K562 (cell line): Measurements from ENCODE around the gene LRRFIP2. TPM values are rescaled to one million over a fixed set of nuclear protein-coding genes. Genes with fewer than 3 reads are reported as not detected.

Experiments used
- CC2D1A ChIP-seq: fragments of 450-650 bp; IDR thresholded peaks from 2 replicates; pipeline ENCODE4 v1.6.1; 2017; ENCODE audit warnings: mild to moderate bottlenecking
- CREM ChIP-seq: IDR thresholded peaks from 2 replicates; pipeline ENCODE4 v1.6.1; 2014; ENCODE audit warnings: antibody characterized with exemption, low read depth
- DPF2 ChIP-seq: fragments of 450-650 bp; IDR thresholded peaks from 2 replicates; pipeline ENCODE4 v1.6.1; 2016
- ESRRA ChIP-seq: fragments of 450-650 bp; IDR thresholded peaks from 2 replicates; pipeline ENCODE4 v1.6.1; 2014; ENCODE audit warnings: low read depth, mild to moderate bottlenecking, moderate library complexity, borderline replicate concordance
- JUN ChIP-seq, 2 experiments: sonication (generic) in 1 of 2; formaldehyde crosslinking in 1 of 2; IDR thresholded peaks; 2 replicates each; pipeline versions ENCODE4 v1.6.1 to v1.8.0; 2012 to 2022; ENCODE audit warnings: borderline replicate concordance in 2 of 2, mild to moderate bottlenecking in 2 of 2, improper control_type of control experiment in 1 of 2, low read depth in 1 of 2, low read length in 1 of 2, missing genetic modification reagents in 1 of 2
- JUNB ChIP-seq: fragments of 450-650 bp; formaldehyde crosslinking; conservative IDR thresholded peaks from 2 replicates; pipeline ENCODE4 v1.4.0; 2020; ENCODE audit warnings: mild to moderate bottlenecking
- NCOA4 ChIP-seq: fragments of 450-650 bp; IDR thresholded peaks from 2 replicates; pipeline ENCODE4 v1.6.1; 2018; ENCODE audit warnings: mild to moderate bottlenecking; ENCODE audit not compliant: partially characterized antibody
- NCOR1 ChIP-seq: fragments of 450-650 bp; IDR thresholded peaks from 2 replicates; pipeline ENCODE4 v1.6.1; 2016; ENCODE audit warnings: mild to moderate bottlenecking, moderate library complexity
- PHTF2 ChIP-seq: fragments of 250-450 bp; sonication (Bioruptor Pico); IDR thresholded peaks from 2 replicates; pipeline ENCODE4 v1.5.0; 2021; ENCODE audit warnings: mild to moderate bottlenecking
- RBBP5 ChIP-seq: fragments of 200-600 bp; sonication (generic); IDR thresholded peaks from 2 replicates; pipeline ENCODE4 v1.6.1; 2012; ENCODE audit warnings: borderline replicate concordance, mild to moderate bottlenecking, low read length, control low read depth, inconsistent platforms; ENCODE audit not compliant: insufficient read depth, poor library complexity, severe bottlenecking
- SNIP1 ChIP-seq: fragments of 450-650 bp; IDR thresholded peaks from 2 replicates; pipeline ENCODE4 v1.7.1; 2017; ENCODE audit warnings: low read depth, mild to moderate bottlenecking
- SRSF9 ChIP-seq: fragments of 200-400 bp; formaldehyde crosslinking; IDR thresholded peaks from 2 replicates; pipeline ENCODE4 v1.6.1; 2017; ENCODE audit warnings: low read depth, low read length, borderline replicate concordance
- TCFL5 ChIP-seq: fragments of 250-450 bp; sonication (Bioruptor Pico); conservative IDR thresholded peaks from 2 replicates; pipeline ENCODE4 v1.6.1; 2021; ENCODE audit warnings: mild to moderate bottlenecking, moderate library complexity, matching md5 sums
- TEAD4 ChIP-seq, 2 experiments: sonication (generic) in 1 of 2; formaldehyde crosslinking in 1 of 2; IDR thresholded peaks; 2 replicates each; pipeline versions ENCODE4 v1.6.1 to v1.8.0; 2012 to 2022; ENCODE audit warnings: borderline replicate concordance in 1 of 2, inconsistent platforms in 1 of 2, low read length in 1 of 2, mild to moderate bottlenecking in 1 of 2, missing genetic modification reagents in 1 of 2
- TOE1 ChIP-seq, 2 experiments: fragments of 450-650 bp in 1 of 2; sonication (generic) in 1 of 2; formaldehyde crosslinking in 1 of 2; IDR thresholded peaks; 2 replicates each; pipeline versions ENCODE4 v1.7.1 to v1.8.0; 2016 to 2022; ENCODE audit warnings: borderline replicate concordance in 2 of 2, mild to moderate bottlenecking in 2 of 2, antibody characterized with exemption in 1 of 2, inconsistent platforms in 1 of 2, low read depth in 1 of 2, missing genetic modification reagents in 1 of 2, moderate library complexity in 1 of 2
- XRCC3 ChIP-seq: fragments of 450-650 bp; IDR thresholded peaks from 2 replicates; pipeline ENCODE4 v1.6.1; 2017; ENCODE audit warnings: mild to moderate bottlenecking, moderate library complexity
- XRCC4 ChIP-seq: IDR thresholded peaks from one replicate; pipeline ENCODE4 v1.6.1; 2011; ENCODE audit not compliant: insufficient read depth, insufficient read length; ENCODE audit errors: extremely low read depth
- ZBED1 ChIP-seq: IDR thresholded peaks from 2 replicates; pipeline ENCODE4 v1.6.1; 2014
- ZNF165 ChIP-seq: fragments of 250-450 bp; sonication (Bioruptor Pico); IDR thresholded peaks from 2 replicates; pipeline ENCODE4 v1.4.0; 2020; ENCODE audit warnings: borderline replicate concordance
- ZNF274 ChIP-seq: IDR thresholded peaks from 2 replicates; pipeline ENCODE4 v1.6.1; 2011; ENCODE audit warnings: low read depth, mild to moderate bottlenecking, low read length, moderate library complexity, borderline replicate concordance
- ZNF408 ChIP-seq: fragments of 250-450 bp; sonication (Bioruptor Pico); IDR thresholded peaks from 2 replicates; pipeline ENCODE4 v1.4.0; 2020; ENCODE audit warnings: low read depth, mild to moderate bottlenecking, moderate library complexity
- ZNF77 ChIP-seq: fragments of 250-450 bp; sonication (Bioruptor Pico); IDR thresholded peaks from 2 replicates; pipeline ENCODE4 v1.5.0; 2020
- polyA plus RNA-seq, 8 experiments: library from polyadenylated mRNA; depleted of rRNA in 4 of 8; stranded (reverse) in 5 of 8; unstranded in 3 of 8; fragments of >200 nt; fragmentation: Nextera tagmentation in 2 of 8; fragmentation: Illumina TruSeq in 1 of 8; extraction: Ambion mirVana in 2 of 8; extraction: Trizol in 1 of 8; gene quantifications; 2 replicates each; pipeline versions ENCODE4 v1.2.1 to v1.2.3, GENCODE V29; 2011 to 2014; ENCODE audit warnings: inconsistent platforms in 1 of 8, missing spikeins in 1 of 8
- total RNA-seq, 7 experiments: library from RNA; depleted of rRNA in 6 of 7; stranded (reverse); fragments of >200 nt in 6 of 7; fragmentation: Illumina TruSeq in 2 of 7; extraction: Trizol in 2 of 7; gene quantifications; 2 replicates each; pipeline versions ENCODE4 v1.2.1 to v1.2.3, GENCODE V29; 2011 to 2021; ENCODE audit warnings: low replicate concordance in 1 of 7
- TF ChIP-seq, protein P1 (sequence below), 2 experiments: fragments of 450-650 bp; conservative IDR thresholded peaks; 2 replicates each; pipeline ENCODE4 v1.6.1; 2017; ENCODE audit warnings: mild to moderate bottlenecking in 2 of 2, moderate library complexity in 2 of 2
- TF ChIP-seq, protein P2 (sequence below): sonication (generic); formaldehyde crosslinking; IDR thresholded peaks from 2 replicates; pipeline ENCODE4 v1.8.0; 2022; ENCODE audit warnings: missing genetic modification reagents, mild to moderate bottlenecking, borderline replicate concordance
- TF ChIP-seq, protein P3 (sequence below), 3 experiments: fragments of 200-800 bp in 1 of 3; sonication (Bioruptor generic) in 1 of 3; sonication (generic) in 1 of 3; formaldehyde crosslinking in 1 of 3; IDR thresholded peaks; 2 replicates each; pipeline versions ENCODE4 v1.6.1 to v1.8.0; 2016 to 2022; ENCODE audit warnings: mild to moderate bottlenecking in 2 of 3, missing compliant biosample characterization in 2 of 3, missing genetic modification characterization in 2 of 3, missing genetic modification reagents in 1 of 3

Gene LRRFIP2
- total and polyA plus RNA-seq, 9 of the 15 experiments (the other 6 are each of a cell fraction or from before 2014, with no cell fraction given) = 9.9 to 53.9 (median 42.7) TPM

DNA sequence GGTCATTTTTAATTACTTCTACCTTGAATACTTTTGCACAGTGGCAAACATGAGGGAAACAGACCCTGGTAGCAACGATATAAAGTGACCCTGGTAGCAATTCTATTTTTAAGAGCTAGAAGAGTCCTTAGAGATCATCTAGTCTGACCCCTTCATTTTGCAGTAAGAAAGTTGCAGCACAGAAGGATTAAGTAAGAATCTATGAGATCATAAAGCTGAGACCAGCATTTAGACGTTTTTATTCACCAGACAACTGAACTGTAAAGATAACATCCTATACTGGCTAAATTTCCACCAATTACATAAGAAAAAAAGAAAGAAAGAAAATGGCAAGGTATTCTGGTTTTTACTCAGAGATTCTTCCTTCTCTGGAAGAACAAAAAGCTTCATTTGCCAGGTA is 49.9 kb downstream of the LRRFIP2 start (continued):
- TF ChIP-seq, protein P1, sequence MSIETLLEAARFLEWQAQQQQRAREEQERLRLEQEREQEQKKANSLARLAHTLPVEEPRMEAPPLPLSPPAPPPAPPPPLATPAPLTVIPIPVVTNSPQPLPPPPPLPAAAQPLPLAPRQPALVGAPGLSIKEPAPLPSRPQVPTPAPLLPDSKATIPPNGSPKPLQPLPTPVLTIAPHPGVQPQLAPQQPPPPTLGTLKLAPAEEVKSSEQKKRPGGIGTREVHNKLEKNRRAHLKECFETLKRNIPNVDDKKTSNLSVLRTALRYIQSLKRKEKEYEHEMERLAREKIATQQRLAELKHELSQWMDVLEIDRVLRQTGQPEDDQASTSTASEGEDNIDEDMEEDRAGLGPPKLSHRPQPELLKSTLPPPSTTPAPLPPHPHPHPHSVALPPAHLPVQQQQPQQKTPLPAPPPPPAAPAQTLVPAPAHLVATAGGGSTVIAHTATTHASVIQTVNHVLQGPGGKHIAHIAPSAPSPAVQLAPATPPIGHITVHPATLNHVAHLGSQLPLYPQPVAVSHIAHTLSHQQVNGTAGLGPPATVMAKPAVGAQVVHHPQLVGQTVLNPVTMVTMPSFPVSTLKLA (conservative IDR thresholded peaks at IDR 0.05) = no peak
- peak; percentile 83 for TF ChIP-seq CREM
- TF ChIP-seq, protein P2, sequence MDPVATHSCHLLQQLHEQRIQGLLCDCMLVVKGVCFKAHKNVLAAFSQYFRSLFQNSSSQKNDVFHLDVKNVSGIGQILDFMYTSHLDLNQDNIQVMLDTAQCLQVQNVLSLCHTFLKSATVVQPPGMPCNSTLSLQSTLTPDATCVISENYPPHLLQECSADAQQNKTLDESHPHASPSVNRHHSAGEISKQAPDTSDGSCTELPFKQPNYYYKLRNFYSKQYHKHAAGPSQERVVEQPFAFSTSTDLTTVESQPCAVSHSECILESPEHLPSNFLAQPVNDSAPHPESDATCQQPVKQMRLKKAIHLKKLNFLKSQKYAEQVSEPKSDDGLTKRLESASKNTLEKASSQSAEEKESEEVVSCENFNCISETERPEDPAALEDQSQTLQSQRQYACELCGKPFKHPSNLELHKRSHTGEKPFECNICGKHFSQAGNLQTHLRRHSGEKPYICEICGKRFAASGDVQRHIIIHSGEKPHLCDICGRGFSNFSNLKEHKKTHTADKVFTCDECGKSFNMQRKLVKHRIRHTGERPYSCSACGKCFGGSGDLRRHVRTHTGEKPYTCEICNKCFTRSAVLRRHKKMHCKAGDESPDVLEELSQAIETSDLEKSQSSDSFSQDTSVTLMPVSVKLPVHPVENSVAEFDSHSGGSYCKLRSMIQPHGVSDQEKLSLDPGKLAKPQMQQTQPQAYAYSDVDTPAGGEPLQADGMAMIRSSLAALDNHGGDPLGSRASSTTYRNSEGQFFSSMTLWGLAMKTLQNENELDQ = no peak
- TF ChIP-seq JUNB = no peak
- no peak for TF ChIP-seq ZNF77 (CRISPR knock-in tag)
- no peak for TF ChIP-seq XRCC4
- no peak for TF ChIP-seq RBBP5
- TF ChIP-seq ZNF165 (CRISPR knock-in tag) = no peak
- no peak for TF ChIP-seq SRSF9
- TF ChIP-seq TEAD4 (IDR thresholded peaks at IDR 0.05; ENCODE audit: low read length) = no peak
- TF ChIP-seq TEAD4 (CRISPR knock-in tag; IDR thresholded peaks at IDR 0.05; ENCODE audit: borderline replicate concordance) = no peak
- TF ChIP-seq SNIP1 = no peak
- TF ChIP-seq TOE1 (IDR thresholded peaks at IDR 0.05; ENCODE audit: borderline replicate concordance) = no peak
- no peak for TF ChIP-seq TOE1 (CRISPR knock-in tag; IDR thresholded peaks at IDR 0.05; ENCODE audit: borderline replicate concordance, low read depth)
- TF ChIP-seq CC2D1A = no peak
- TF ChIP-seq, protein P3, sequence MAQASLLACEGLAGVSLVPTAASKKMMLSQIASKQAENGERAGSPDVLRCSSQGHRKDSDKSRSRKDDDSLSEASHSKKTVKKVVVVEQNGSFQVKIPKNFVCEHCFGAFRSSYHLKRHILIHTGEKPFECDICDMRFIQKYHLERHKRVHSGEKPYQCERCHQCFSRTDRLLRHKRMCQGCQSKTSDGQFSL (CRISPR knock-in tag; IDR thresholded peaks at IDR 0.05) = no peak
- TF ChIP-seq, protein P3 (tag; IDR thresholded peaks at IDR 0.05) = no peak
- no peak for TF ChIP-seq ZNF408 (CRISPR knock-in tag)
- no peak for TF ChIP-seq ESRRA
- TF ChIP-seq TCFL5 (CRISPR knock-in tag) = no peak
- TF ChIP-seq NCOR1 = no peak
- no peak for TF ChIP-seq NCOA4
- no peak for TF ChIP-seq ZBED1
- TF ChIP-seq XRCC3 = no peak
- no peak for TF ChIP-seq ZNF274
- TF ChIP-seq JUN (IDR thresholded peaks at IDR 0.05; ENCODE audit: borderline replicate concordance, low read depth, low read length) = no peak
- no peak for TF ChIP-seq JUN (CRISPR knock-in tag; IDR thresholded peaks at IDR 0.05; ENCODE audit: borderline replicate concordance)
- no peak for TF ChIP-seq DPF2
- TF ChIP-seq PHTF2 = no peak
